Lung microvascular endothelial cell (primary cell): Measurements from ENCODE around the gene RPS10. TPM values are rescaled to one million over a fixed set of nuclear protein-coding genes. Genes with fewer than 3 reads are reported as not detected.
"Not testable (repeated sequence)": the region's sequence is repeated elsewhere in the genome, so short reads cannot be mapped to it uniquely, and the experiment has no call there.

Source experiments
- DNase-seq, 2 donors: peaks; one replicate each; pipeline versions ENCODE4 v3.0.0 to v3.0.0-alpha.2; 2010; ENCODE audit warnings: low read depth in 2 of 2
- total RNA-seq: library from RNA; depleted of rRNA; stranded (reverse); fragments of >200 nt; gene quantifications from 2 replicates; pipeline ENCODE4 v1.2.1, GENCODE V29; 2014

The RPS10 gene
- total RNA-seq, 1 donor from 2014 or later, result 1,478 TPM

GRCh38 chr6:34373511-34373910 is 52.4 kb downstream of the RPS10 start:
- DNase-seq, result no peak

DNA sequence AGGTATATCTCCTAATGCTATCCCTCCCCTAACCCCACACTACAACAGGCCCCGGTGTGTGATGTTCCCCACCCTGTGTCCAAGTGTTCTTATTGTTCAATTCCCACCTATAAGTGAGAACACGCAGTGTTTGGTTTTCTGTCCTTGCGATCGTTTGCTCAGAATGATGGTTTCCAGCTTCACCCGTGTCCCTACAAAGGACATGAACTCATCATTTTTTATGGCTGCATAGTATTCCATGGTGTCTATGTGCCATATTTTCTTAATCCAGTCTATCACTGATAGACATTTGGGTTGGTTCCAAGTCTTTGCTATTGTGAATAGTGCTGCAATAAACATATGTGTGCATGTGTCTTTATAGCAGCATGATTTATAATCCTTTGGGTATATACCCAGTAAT is 54.0 kb downstream of the RPS10 start:
- not testable (repeated sequence) for DNase-seq

GRCh38 chr6:34370361-34370760 is 55.5 kb downstream of the RPS10 start:
- peak; percentile 93 to 94 for DNase-seq

DNA sequence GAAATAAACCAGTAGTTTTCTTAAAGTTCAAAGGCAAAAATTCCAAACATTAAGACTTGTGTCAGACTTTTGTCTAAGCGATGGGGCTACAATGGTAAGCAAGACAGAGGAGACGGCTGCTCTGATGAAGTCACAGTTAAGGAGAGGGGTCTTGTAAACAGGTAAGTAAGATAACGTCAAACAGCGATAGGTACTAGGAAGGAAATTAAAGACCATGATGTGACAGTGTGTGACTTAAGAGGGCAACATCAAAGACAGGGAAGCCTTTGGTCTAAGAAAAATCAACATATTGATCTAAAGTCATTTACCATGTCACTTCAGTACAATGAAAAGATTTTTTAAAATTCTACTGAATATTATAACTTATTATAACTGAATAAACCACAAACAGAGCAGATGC is 56.5 kb downstream of the RPS10 start:
- DNase-seq, result no peak

Other genes with a start within 250 kb of the RPS10 start
- 16.3 and 105 TPM in 2 replicates for gene HMGA1, start 189.2 kb downstream of the RPS10 start, total RNA-seq
- 16.1 and 22.6 TPM in 2 replicates for gene SMIM29, start 177.1 kb downstream of the RPS10 start, total RNA-seq
- gene NUDT3, start 33.4 kb downstream of the RPS10 start, total RNA-seq, result 17.1 and 19.4 TPM in 2 replicates
- gene PACSIN1, start 40.0 kb upstream of the RPS10 start, total RNA-seq, result not detected in 2 replicates
- not detected in 2 replicates for gene SPDEF, start 130.3 kb upstream of the RPS10 start, total RNA-seq